Hepatic stellate cell (primary cell): ENCODE measurements around the gene C4orf50.

Source experiments
- DNase-seq: peaks from one replicate; pipeline ENCODE4 v3.0.0; 2011; ENCODE audit warnings: low spot score

The C4orf50 gene

DNA sequence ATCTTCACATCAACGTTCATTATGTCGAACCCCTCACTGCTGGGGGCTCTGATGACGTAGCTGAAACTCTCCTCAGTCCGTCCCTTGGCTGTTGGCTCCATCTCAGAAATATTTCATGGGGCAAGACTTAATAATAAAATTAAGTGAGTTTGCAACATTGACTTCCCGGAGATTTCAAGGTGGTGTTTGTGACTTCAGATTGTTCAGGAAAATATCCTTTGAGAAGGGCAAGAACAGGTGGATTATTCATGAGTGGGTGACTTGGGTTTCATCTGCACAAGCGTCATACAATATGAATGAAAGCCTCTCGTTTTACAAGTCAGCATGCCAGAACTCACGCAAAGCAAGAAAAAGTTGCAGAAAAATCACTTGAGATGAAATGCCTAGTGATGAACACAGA, at the start of gene C4orf50:
TSS of gene C4orf50 (minus strand) at position 101 of the 400 bp plus-strand sequence.
- no peak for DNase-seq

DNA sequence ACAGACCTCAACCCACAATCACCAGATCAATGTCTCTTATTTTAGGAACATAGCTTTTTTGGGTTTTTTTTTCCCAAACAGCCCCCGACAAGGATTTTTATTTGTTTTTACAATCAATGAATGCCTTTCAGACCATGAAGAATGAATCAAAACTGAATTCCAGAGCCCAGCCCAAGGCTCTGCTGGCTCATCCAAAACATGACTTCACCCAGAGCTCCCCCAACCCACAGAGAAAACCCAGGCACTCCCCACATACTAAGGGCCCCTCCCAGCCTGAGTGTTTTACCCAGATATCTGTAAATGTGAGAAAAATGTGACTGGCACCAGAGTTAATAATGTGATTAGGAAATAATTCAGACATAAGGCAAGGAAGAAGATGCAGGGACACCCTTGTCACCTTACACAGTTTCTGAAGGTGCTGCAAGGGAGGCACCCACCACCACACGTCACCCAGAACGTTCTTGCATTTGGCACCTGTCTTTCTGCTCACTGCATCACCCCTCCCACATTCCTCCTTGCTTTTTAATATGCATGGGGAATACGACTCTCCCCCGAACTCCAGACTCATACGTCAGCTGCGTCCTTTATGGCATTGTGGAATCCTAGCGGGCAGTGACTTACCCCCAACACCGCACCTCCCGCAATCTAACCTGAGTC, 47.8 kb upstream of the C4orf50 start:
- no peak for DNase-seq

DNA sequence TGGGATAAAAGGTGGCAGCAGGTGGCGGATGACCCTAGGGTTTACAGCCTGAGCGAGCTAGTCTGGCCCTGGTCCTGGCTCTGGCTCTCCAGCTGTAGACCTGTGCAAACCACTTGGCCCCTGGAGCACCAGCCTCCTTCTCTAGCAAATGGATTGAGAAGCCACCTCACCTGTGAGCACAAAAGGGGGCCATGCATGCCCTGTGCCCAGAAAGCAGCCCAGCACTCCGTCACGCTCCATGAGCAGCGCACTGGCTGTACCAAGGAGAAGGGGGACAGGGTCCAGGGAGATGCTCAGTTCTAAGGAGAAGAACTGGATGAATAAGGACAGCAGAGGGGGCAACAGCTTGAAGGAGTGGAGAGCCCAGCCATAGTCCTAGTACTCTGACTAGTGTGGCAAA, 46.9 kb upstream of the C4orf50 start:
- DNase-seq: no peak

DNA sequence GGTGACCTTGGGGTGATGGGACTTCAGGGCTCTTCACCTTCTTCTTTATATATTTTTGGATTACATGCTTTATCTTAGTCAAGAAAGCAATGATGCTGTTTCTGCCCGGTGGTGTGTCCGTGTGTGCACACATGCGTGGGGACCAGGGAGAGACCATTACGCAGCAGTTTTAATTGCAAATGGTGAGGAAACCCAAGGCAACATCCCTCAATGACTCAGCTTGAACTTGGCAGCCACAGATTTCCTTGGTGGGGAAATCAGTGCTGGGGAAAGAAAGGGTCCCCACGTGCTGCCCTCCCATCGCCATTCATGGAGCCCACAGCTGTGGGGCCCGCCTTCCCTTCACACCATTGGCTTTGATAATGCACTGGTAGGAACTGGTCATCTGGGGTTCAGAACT, 46.2 kb upstream of the C4orf50 start:
- no peak for DNase-seq

DNA sequence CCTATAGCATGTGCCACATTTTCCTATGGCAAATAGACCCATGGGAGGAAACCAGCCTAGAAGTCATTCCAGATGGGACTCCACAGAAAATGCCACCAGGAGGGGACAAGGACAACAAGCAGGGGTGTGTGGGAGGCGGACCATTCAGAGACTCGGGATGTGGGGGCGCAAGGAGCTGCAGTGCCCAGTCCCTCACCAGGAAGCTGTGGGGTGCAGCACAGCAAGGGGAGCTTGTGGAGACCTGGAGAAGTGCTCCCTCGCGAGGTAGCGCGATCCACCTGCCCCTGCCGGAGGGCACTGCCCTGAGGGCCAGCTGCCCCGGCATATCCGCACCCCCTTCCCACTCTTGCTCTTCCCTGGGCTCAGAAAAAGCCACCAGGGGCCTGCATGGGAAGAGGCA, 45.5 kb upstream of the C4orf50 start:
- no peak for DNase-seq

DNA sequence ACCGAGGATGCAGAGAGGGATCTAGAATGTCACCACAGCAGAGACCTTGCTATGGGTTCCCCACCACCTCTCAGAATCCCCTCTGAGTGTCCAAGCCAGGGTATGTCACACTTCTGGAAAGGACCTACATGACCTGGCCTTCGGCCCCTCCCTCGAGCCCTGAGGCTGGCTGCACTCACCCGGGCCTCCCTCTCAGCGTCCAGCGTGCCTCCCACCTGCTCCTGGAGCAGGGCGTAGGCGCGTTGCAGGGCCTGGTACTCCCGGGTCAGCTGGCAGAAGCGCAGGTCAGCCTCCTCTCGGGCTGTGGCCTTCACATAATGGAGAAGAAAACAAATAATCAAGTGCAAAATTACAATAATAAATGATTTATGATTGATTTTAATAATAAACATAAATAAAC, 43.9 kb upstream of the C4orf50 start:
- DNase-seq: no peak

DNA sequence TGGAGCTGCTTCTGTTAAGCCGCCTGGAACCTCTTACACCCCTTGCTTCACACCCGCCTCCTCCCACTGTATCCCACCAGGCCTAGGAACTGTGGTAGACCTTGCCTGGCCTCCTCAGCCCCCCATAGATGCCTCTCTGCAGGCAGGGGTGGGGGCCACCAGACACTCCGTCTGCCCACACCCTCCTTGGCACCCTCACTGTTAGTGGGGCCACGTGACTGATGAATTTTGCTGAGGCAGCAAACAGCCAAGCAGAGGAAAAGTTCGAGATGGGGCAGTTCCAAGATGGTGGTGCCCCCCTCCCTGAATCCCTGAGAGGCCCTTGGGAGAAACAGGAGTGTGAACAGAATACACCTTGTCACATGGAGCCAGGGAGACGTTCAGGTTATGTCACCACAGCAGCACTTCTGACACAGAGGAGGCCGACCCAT, 41.2 kb upstream of the C4orf50 start:
- DNase-seq: no peak

DNA sequence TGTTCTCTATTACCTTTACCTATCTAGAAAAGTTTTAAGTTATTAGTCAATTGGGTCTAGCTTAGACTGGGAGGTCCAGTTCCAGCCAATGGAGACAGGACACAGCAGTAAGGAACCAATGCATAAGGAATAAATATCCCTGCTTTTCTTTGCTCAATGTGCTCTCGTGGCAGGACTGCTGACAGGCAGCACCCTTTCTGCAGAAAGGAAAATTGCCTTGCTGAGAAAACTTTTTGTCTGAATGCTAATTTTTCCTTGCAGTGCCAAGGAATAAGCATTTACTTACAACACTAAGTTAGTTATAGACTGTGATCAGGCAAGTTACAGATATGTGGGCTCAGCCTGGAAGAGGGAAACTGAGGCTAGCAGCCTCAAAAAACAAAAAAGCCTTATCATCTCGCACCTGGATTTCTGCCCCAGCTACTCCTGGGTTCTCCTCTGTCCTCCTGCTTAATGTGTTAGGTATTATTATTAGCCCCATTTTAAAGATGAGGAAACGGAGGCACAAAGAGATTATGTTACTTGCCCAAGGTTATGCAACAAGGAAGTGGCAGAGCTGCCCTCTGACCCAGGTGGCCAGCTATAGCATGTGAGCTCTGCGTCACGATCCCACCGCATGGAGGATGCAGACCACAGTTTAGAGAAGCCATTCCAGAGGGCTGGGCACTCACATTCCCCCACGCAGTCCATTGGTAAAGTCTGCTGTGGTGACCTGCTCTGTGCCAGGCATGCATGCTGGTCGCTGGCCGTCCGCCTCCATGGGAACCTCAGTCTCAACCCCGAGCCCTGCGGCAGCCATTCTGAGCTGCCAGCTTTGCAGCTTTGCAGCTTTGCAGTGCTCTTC, 40.5 kb upstream of the C4orf50 start:
- no peak for DNase-seq

DNA sequence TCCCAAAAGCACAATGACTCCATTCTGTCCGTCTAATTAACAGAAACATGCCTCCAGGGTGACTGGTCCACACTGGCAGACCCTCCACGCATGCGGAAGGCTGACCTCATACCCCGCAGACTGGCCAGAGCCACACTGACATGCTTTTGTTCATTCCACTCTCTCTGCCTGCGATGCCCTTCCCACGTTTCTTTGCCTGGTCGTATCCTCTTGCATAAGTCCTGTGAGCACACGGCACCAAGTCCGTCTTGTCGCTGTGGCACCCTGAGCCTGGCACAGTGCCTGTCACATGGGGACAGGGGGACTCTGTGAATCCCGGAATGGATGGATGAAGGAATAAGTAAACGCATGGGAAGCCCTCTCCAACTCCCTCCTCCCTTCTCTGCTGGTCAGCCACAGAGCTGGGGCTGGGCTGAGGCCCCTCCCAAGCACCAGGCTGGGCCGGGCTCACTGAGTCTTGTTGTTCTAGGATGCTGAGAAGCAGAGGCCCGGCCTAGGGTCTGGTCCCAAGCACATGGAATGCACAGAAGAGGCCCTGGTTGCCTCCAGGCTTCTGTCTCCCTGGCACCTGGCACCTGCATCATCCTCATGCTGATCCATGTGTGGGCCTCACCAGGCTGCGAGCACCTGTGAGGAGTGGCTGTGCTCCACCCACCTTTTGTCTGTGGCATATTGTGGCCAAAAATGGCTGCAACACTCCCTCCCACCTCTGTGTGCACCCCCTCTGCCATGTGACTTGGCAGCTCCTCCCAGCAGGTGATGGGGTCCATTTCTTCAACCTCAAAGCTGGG, 38.9 kb upstream of the C4orf50 start:
- no peak for DNase-seq

DNA sequence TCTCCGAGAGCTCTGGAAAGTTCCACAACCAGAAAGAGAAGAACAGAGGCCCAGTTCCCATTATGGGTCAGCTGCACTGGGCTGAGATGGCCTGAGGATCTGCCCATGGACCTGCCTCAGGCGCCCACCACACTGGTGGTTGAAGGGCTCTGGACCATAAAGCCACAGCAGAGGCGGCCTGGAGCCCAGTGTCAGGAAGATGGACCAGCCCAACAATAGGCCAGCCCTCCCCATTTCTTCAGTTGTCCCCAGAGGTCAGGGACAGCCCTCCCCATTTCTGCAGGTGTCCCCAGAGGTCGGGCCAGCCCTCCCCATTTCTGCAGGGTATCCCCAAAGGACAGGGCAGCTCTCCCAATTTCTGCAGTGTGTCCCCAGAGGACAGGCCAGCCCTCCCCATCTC, 37.2 kb upstream of the C4orf50 start:
- DNase-seq: no peak

DNA sequence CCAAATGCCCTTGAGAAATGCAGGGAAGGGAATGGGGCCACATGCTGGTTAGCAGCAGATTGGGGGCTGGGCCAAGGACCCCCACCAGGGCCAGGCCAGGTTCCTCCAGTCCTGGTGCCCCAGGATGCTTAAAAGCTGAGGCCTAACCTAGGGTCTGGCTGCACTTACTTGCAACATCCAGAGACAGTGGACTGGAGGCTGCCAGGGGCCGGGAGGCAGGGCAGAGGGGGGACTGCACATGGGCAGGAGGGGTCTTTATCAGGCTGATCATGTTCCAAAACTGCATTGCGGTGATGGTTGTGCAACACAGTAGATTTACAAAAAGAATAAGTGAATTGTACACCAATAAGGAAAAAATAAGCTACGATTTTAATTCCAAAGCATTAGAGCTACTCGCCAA, 36.8 kb upstream of the C4orf50 start:
- DNase-seq: no peak

DNA sequence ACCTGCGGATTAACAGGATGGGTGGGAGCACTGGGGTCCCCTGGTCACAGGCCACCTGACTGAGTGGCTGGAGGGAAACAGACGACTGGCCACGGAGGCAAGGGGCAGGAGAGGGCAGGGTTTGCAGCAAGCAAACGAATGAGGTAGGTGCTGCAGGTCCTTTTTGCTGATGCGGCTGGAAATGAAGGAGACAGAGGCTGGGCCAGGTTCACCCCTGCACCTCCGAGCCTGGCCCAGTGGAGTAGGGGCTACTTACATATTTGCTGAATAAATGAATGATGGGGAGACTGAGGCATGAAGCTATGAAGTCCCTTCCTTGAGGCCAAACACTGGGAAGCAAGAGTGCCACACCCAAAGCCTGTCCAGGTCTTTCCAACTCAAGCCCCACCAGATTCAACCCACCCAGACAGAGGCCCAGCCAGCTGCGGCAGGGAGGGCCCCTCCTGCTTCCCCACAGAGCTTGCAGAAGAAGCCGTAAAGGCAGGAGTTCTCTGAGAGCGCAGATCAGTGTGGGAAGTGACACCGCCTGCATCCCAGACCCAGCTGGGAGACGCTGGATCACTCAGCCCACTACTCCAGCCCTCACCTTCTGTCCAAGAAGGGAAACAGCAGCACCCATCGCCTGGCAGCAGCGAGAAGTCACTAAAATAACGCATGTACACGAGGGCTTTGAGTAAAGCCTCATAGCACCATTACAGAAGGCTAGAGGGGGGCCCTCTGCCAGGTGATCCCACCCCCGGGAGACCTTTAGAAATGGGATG, 36.1 kb upstream of the C4orf50 start:
- DNase-seq: no peak

DNA sequence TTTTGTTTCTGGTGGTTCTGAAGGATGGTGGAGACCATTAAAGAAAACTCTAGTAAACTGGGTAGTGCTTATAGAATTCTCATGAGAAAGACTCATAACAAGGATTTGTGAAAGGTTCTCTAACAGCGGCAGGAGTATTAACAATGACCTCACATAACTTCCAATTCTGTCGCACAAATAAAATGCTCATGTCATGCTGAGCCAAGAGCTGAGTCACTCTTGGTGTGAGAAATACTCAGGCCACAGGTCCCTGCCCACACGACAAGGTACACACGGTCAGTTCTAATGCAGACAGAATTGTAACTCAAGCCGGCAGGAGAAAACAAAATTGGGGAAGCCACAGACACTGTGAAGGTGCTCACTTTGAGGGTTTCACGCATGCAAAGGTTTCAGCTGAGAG, 34.4 kb upstream of the C4orf50 start:
- DNase-seq: no peak

DNA sequence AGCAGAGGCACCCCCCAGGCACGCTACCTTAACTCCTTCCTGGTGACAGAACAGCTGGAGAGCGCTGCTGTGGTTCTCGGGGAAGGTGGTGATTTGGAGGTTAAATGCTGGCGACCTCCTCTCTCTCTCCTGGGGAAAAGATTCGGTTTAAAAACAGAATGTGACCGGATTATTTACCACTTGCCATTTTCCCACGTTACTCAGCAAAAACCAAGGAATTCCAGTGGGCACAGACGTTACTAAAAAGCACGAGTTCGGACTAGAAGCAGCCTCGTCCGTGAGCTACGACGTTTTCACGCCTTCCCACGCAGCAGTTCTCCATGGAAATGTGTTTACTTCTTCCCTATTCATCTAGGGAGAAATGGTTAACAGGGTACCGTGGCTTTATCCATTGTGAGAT, 32.3 kb upstream of the C4orf50 start:
- no peak for DNase-seq

DNA sequence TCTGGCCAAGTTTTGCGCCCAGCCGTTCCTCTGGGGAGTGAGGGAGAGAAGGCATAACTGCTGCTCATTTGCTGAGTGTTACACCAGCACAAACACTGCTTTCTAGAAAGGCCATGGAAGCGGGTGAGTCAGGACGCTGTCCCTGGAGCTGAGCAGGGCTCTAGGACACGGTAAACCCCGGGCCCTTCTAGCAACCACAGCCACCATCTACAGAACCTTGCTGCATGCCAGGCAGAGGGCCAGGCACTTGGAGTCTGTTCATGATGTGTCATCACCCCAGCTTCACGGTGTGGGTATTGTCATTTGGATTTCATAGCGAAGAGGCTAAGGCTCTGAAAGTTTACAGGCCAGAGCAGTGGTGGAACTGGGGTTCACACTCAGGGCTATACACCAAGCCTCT, 31.8 kb upstream of the C4orf50 start:
- DNase-seq: no peak

DNA sequence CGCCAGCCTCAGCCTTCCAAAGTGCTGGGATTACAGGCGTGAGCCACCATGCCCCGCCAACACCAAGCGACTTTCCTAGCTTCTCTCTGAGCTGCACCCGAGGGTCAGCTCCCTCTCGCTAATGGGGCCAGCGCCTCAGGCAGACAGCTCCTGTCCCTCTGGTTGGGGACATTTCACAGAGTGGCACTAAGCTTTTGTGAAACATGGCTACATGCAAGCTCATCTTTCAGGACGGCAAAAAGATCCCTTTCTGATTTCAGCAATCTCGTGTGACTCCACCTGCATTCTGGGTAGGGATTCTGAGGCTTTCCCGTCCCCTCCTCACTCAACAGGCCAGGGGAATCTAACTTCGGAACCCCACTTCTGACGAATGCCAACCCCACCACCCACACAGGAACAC, 31.0 kb upstream of the C4orf50 start:
- DNase-seq: no peak

DNA sequence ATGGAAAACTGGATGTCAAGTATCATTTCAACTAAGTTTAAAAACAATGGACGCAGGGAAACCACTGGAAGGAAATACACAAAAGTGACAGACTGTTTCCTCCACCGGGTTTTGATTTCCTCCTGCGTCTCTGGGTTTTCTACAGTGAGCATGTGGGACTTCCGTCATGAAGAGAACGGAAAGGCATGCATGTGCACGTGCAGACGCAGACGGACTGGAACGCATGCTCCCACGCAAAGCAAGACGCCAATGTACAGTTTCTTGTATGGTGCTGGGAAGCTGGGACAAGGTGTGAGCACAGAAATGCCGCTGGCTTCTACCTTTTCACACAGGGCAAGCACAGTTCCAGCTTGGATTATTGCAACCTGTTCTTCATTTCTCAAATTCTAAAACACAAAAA, 30.3 kb upstream of the C4orf50 start:
- DNase-seq: no peak

DNA sequence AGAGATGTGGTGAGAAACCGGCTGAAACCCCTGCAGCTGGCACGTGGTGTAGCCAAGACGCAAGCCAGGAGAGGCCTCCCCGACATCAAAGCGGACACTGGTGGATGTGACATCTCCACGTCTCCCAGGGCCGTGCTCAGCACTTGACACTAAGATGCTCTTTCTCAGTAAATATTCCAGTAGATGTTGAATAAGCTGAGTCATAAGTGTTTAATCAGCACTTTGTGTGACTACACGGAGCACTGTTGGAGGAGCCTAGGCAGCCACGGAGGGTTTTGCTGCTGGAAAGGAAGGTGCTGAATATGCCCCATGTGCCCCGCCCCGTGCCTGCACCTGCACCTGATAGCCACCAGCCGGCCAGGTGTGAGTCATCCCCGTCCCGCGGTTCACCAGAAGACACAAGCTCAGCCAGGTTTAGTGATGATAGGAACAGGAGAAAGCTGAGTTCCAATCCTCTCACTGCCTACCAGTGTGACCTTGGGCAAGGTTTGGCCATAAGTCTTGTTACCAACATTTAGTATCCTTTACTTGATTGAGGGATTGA, 29.0 kb upstream of the C4orf50 start:
- DNase-seq: no peak

DNA sequence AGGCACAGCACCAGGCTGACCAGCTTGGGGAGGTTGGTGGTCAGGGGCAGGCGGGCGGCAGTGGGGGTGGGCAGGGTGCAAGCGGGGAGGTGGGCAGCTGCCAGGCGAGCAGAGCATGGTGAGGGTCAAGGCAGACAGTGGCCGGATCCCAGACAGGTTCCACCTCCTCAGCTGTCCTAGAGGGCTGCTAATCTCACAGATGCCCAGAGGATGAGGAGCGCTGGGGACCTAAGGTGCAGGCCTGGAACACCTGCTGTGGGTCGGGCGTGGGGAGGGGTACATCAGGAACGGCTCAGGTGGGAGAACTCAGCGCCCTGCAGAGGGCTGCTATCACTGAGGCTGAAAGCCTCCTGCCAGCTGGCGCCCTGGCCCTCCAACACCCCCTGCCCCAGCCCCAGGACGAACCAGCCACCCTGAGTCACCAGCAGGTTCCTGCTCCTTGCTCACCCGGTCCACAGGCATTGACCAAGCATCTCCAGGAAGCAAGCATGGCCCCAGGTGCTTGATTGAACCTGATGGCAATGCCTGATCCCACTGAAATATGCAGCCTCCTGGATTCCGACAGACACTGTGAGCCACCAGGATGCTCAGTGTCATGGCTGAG, 28.4 kb upstream of the C4orf50 start:
- no peak for DNase-seq

DNA sequence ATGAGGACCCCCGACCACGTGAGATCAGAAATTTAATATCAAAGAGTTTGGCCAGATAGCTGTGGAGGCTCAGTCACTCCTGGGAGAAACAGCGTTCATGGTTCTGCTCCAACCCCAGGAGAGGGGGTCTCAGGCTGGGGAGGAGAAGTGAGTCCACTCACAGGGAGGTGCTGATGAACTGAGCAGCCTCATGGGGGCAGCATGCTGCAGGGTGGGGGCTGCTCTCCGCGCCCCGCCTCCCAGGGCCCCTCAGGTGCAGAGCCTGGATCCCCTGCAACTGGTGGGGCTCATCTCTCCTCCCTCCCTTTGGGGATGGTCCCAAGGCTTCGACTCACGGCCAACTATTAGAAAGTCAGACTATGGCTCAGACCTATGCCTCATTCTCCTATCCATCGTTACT, 26.6 kb upstream of the C4orf50 start:
- DNase-seq: no peak

DNA sequence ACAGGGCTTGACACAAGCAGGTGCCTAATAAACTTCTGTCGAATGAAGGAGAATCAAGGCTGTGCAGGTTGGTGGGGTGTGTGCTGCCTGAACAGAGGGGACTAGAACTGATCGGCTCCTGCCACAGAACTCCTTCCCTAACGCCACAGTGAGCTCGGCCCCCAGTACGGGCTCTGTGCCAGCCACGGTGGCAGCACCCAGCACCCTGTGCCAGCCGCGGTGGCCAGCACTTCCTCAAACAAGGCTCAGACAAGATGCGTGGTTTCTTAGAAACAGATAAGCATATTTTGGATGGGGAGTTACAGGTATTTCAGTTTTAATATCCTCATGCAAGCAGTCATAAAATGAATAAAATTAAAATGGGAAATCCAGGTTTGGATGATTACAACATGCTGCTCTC, 26.0 kb upstream of the C4orf50 start:
- no peak for DNase-seq

DNA sequence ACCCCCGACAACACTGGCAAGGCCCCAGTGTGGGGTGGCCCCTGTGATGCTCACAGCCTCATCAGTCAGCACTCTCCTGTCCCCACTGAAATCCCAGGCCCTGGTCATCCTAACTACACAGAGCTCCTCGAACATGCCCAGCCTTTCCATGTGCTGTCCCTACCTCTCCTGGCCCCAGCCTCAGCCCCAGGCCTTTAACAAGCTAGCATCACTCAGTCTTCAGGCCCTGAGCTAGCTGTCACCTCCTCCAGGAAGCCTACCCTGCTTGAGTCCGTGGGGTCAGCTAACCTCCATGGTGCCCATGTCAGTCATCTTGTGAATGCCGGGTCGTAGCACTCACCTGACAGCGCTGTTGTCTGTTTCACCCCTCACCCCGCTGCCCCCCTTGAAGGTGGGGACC, 25.6 kb upstream of the C4orf50 start:
- DNase-seq: no peak
